Measurements from ENCODE around the gene CDK5R2.
A peak's percentile ranks its signal among the peaks of the same experiment; 100 is the strongest.

The CDK5R2 gene

GRCh38 chr2:218988164-218988563 is 28.7 kb downstream of the CDK5R2 start:
- no peak for DNase-seq (ENCODE audit: low read depth in 2 of 2)

GRCh38 chr2:218988650-218989049 is 29.2 kb downstream of the CDK5R2 start:
- no peak for DNase-seq (ENCODE audit: low read depth in 2 of 2)

- no peak for DNase-seq (ENCODE audit: low read depth in 2 of 2)
Measured at GRCh38 chr2:218990052-218990451, 30.6 kb downstream of the CDK5R2 start.

- no peak for DNase-seq (ENCODE audit: low read depth in 2 of 2)
Measured at GRCh38 chr2:218990612-218991011, 31.1 kb downstream of the CDK5R2 start.

GRCh38 chr2:218991674-218992168 is 32.3 kb downstream of the CDK5R2 start:
- DNase-seq (ENCODE audit: low read depth in 2 of 2), result no peak

GRCh38 chr2:218992196-218992595 is 32.7 kb downstream of the CDK5R2 start:
- no peak for DNase-seq (ENCODE audit: low read depth in 2 of 2)

- DNase-seq (ENCODE audit: low read depth in 2 of 2), result no peak
Measured at GRCh38 chr2:218992703-218993344, 33.4 kb downstream of the CDK5R2 start.

GRCh38 chr2:218993345-218994315 is 34.2 kb downstream of the CDK5R2 start, which contains the start of gene CRYBA2:
Gene CRYBA2 (minus strand): TSS chr2:218993422. CDS start chr2:218993176, 246 bp downstream.
- no peak for DNase-seq (ENCODE audit: low read depth in 2 of 2)

- DNase-seq (ENCODE audit: low read depth in 2 of 2), result no peak
Measured at GRCh38 chr2:218995561-218995960, 36.1 kb downstream of the CDK5R2 start.

GRCh38 chr2:218995972-218996711 is 36.7 kb downstream of the CDK5R2 start:
- DNase-seq (ENCODE audit: low read depth in 2 of 2), result peak; percentile 15 to 16

GRCh38 chr2:218996937-218997336 is 37.5 kb downstream of the CDK5R2 start:
- no peak for DNase-seq (ENCODE audit: low read depth in 2 of 2)

GRCh38 chr2:218997731-218998130 is 38.3 kb downstream of the CDK5R2 start:
- DNase-seq (ENCODE audit: low read depth in 2 of 2), result no peak

GRCh38 chr2:218998414-218999002 is 39.0 kb downstream of the CDK5R2 start:
- DNase-seq (ENCODE audit: low read depth in 2 of 2), result no peak

- DNase-seq (ENCODE audit: low read depth in 2 of 2), result no peak
Measured at GRCh38 chr2:218999021-218999880, 39.8 kb downstream of the CDK5R2 start.

- DNase-seq (ENCODE audit: low read depth in 2 of 2), result no peak
Measured at GRCh38 chr2:218999881-219000568, 40.6 kb downstream of the CDK5R2 start.

- DNase-seq (ENCODE audit: low read depth in 2 of 2), result no peak
Measured at GRCh38 chr2:219000569-219000960, 41.1 kb downstream of the CDK5R2 start.

- DNase-seq (ENCODE audit: low read depth in 2 of 2), result no peak
Measured at GRCh38 chr2:219001100-219001576, 41.7 kb downstream of the CDK5R2 start.

GRCh38 chr2:219001577-219002394 is 42.3 kb downstream of the CDK5R2 start:
- no peak for DNase-seq (ENCODE audit: low read depth in 2 of 2)

All from fibroblast of skin of left biceps (primary cell).